Activated CD8-positive, alpha-beta memory T cell treated with anti-CD3 and anti-CD28 coated beads for 48 hours (primary cell): ENCODE measurements around the gene VTI1A.

ENCODE experiments used
- DNase-seq, 3 experiments: peaks; one replicate each; pipeline ENCODE4 v3.0.0-alpha.2; 2020; ENCODE audit warnings: low read depth in 2 of 3, low spot score in 2 of 3

The VTI1A gene

DNA sequence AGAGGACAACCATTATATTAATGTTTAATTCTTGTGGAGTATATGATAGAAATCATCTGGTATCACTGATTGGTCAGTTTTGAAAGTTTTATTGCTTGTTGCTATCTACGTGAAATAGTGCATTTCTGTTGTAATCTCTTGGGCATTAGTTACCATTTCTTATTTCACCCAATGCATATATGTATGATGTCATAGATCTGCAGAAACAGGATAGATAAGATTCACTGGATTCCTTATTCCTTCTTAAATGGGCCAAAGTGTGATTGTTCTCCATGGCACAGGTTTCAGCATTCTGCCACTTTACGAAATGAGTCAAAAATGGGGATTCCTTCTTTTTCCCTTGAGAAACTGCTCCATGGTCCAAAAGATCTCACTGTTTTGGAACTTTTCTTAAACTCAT, 56.6 kb downstream of the VTI1A start:
- no peak for DNase-seq

DNA sequence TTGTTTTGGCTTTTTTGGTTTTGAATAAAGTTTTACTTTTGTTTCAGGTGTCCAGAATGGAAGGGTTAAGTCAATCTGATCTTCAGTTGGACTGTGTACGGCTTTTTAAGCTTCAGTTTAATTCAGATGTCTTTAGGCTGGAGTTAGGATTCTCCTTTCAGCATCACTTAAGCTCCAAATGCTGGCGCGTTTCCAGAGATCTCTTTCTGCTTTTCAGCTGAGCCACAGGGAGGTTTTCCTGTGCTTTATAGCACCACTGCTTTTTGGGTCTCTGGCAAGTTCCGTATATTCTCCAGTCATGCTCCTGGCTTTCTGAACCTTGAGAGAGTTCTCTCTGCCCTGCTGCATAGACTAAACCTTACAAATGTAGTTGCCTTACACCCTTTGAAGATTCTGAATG, 60.0 kb downstream of the VTI1A start:
- no peak for DNase-seq

DNA sequence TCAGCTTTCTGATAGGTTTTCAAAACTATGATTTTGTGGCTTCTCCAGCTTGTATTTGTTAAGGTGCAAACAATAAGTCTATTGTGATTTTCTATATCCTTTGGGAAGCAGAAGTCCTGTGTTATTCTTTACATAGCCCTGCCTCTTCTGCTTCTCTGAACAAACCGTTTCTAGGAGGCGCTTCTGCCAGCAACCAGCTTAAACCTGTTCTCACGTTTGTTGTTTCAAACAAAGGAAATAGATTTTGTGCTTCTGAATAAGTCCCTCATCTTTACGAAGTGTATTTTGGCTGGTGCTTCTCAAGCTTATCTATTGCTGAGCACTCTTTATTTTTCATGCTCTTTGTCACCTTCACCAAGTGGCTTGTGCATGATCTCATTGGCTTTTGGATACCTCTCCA, 61.0 kb downstream of the VTI1A start:
- no peak for DNase-seq

- no peak for DNase-seq
These were observed 62.7 kb downstream of the VTI1A start for GRCh38 chr10:112509558-112510291.

DNA sequence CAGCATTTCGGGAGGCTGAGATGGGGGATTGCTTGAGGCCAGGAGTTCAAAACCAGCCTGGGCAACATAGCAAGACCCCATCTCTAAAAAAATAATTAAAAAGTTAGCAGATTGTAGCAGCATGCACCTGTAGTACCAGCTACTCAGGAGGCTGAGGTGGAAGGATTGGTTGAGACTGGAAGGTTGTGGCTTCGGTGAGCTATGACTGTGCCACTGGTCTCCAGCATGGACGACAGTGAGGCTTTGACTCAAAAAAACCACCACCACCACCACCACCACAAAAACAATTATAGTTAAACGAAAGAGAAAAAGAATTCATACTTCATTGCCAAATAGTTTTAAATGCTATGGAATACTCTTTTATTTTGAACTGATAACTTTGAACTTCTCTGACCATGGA, 63.4 kb downstream of the VTI1A start:
- DNase-seq = peak in 1 of 3 experiments; percentile 7

DNA sequence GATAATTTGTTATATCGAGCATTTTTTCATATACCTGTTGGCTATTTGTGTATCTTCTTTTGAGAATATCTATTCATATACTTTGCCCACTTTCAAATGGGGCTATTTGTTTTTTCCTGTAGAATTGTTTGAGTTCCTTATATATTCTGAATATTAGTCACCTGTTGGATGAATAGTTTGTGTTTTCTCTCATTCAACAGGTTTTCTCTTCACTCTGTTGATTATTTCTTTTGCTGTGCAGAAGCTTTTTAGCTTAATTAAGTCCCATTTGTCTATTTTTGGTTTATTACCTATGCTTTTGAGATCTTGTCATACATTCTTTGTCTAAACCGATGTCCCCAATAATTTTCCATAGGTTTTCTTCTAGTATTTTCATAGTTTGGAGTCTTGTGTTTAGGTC, 65.3 kb downstream of the VTI1A start:
- DNase-seq = no peak

DNA sequence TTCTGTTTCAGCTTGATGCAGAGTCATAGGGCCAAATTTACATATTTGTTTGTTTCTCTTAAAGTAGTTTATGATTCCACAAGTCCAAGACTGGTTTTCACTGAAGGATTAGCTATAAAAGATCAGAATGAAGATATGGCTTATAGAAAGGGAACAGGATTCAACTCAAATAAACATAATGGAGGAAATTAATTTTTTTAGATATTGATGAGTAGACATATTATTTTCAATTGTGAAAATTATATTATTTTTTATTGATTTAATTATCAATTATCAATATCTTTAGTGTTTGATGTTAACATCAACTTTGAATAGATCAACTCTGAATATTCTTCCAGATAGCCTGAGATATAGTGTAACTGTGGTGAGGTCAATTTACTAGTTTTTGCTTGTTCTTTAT, 68.1 kb downstream of the VTI1A start:
- DNase-seq = no peak

DNA sequence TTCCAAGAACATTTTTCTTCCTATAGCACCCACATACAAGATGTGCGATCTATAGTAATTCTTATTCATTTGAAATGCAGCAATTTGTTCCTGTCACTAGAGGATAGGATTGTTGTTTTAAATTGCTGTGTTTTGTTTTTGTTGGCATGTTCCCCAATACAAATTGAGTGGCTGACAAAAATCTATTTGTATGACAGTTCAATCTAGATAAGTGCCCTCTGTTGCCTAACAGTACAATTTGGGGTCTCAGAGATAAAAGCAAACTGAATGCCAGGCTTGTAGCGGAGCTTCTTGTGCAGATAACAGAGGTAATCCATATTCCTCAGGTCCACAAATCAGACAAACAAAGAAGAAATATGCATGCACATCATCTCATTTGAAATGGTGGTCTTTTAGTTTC, 68.8 kb downstream of the VTI1A start:
- no peak for DNase-seq

DNA sequence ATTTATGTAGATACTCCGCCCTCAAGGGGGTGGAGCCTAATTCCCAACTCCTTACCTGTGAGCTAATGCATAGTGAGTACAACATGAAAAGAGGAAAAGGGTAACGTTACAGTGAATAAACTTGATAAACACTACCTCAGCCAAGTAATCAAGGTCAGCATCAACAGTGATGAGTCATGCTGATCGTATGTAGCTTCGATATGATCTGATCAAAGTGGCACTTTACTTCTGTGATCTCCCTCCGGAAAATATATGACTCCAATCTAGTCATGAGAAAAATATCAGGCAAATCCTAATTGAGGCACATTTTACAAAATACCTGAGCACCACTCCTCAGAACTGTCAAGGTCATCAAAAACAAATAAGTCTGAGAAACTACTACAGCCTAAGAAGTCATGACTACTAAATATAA, 70.4 kb downstream of the VTI1A start:
- no peak for DNase-seq

DNA sequence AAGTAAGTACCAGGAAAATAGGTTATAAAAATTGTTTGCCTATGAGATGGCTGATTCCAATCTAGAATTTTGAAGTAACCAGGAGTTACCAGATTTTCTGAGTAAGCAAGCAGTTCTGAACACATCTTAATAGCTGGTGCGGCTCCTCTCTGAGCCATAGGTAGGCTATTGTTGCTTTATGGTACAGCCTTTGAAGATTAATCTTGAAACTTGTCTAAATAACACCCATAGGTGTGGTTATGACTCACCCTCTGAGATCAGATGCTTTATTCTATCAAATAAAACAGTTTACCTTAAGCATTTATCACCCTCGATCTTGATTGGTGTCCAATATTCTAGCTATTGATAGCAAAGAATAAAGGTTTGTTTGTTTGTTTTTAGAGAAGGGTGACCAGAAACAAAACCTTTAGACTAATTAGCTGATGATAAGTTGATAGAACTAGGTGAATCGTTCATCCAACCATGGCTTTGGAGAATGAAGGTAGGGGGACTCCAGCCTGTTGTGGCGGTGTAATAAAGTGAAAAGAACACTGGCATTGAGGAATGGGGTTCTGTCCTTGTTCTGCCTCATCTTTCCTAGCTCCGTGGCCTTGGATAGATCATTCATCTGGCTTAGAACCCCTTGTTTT, 72.2 kb downstream of the VTI1A start:
- DNase-seq = no peak

- DNase-seq = no peak
These were observed 73.9 kb downstream of the VTI1A start for GRCh38 chr10:112520914-112521313.

DNA sequence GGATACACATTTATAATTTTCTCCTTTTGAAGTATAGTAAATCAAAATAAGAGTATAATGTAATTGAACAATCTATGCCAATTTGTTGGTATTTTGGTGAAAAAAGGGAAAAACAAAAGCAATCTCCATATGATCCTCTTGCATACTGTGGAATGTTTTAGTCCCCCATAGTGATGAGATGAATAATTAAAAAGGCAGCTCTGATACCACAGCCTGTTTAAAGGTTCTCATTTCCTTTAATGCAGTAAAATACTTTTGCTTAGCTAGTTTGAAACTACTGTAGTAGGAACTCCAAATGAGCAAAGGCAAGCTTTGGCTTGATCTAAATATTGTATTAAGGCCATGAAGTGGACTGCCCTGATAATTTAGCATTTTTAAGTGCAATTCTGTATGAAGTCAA, 77.6 kb downstream of the VTI1A start:
- no peak for DNase-seq

- DNase-seq = no peak
These were observed 78.2 kb downstream of the VTI1A start for GRCh38 chr10:112525200-112525599.

DNA sequence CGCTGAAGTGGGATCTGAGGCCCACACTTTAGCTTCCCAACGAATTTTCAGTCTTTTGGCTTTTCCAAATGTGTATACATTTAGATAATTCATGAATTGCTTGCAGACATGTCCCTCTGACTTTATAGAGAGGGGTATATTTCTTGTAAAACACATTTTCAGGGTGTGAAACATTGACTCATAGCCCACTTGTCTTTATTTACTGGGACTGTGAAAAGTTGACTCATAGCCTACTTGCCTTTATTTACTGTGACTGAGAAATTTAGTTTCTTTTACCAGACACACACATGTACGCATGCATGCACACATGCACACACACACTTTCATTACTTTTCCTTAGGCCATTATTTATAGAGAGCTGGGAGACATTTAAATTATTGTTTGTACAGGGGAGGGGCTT, 79.1 kb downstream of the VTI1A start:
- no peak for DNase-seq

DNA sequence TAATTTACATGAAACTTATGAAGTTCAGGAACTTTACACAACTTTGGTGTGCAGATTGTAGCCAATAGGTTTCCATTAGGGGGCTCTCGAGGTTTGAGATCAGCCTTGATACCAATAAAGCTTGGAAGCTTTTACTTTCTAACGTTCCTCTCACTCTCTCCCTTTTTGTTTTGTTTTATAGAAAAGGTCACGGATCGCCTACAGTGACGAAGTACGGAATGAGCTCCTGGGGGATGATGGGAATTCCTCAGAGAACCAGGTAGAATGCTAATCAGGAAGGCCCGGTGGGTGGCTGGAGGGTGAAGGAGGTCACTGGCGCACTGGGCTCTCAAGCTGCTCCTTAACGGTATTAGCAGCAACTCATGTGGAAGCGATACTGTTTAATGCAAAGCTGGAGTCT, 79.9 kb downstream of the VTI1A start:
- DNase-seq = no peak

GRCh38 chr10:112528235-112528634, 81.2 kb downstream of the VTI1A start:
- DNase-seq = no peak

- DNase-seq = no peak
These were observed 84.4 kb downstream of the VTI1A start for GRCh38 chr10:112531421-112531820.

DNA sequence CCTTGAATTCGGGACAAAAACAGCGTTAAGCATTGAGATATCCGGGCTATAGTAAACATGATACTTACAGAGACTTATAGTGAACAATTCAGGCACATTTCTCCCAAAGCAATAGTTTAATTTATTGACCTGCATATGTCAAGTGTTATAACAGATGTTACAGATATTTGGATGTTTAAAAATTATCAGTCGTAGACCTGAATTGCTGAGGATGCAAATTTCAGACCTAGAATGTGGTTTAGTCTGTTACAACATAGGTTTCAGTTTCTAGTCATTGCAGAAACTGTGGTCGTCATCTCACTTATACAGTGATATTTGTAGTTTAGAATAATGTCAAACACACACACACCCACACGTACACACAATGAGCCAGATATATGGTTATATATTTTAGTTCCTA, 85.2 kb downstream of the VTI1A start:
- no peak for DNase-seq

- DNase-seq = no peak
These were observed 85.9 kb downstream of the VTI1A start for GRCh38 chr10:112532956-112533355.

DNA sequence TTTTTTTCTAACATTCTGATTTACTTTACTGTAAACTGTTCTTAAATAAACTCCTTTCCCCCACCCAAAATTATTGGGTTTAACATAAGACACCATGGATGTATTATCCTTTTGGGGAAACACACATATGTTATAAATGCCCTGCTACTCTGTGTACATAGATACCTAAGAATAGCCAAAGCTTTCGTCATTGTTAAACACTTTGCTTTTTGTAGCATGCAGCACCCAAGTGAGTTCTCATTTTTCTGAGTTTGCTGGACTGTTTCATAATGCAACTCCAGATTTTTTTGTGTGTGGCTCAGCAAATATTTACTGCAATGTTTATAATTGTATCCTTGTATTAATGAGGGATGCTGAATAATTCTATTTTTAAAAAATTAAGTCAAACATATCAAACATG, 86.9 kb downstream of the VTI1A start:
- DNase-seq = no peak

DNA sequence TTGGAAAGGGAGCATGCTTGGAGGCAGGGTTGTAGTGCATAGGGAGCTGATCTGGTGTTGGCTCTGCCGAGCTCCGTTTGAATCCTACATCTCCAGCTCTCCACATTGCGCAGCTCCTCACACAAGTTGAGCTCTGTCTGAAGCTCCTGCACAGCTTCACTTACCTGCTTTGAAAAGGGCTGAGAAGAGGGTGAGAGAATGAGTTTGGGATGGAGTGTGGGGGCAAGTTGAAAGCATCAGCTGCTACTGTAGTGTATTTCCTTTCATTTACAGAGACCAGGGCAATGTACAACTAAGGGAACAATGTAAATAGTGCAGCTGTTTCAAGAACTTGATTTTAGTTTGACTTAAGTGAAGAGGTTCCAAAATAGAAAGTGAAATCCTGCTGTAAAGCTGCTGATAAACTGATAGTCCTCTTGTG, 88.5 kb downstream of the VTI1A start:
- no peak for DNase-seq

- DNase-seq = no peak
These were observed 89.6 kb downstream of the VTI1A start for GRCh38 chr10:112536663-112537062.

- DNase-seq = no peak
These were observed 91.2 kb downstream of the VTI1A start for GRCh38 chr10:112538168-112538567.
